ENCODE results near the gene NOX3. TPM values are rescaled to one million over a fixed set of nuclear protein-coding genes. Genes with fewer than 3 reads are reported as not detected.
A peak's percentile ranks its signal among the peaks of the same experiment; 100 is the strongest.

NOX3 gene
- total RNA-seq, 1 donor from 2014 or later, result not detected

GRCh38 chr6:155419161-155419560 is 36.5 kb downstream of the NOX3 start:
- Histone ChIP-seq H3K4me3 (no peak overlapping the region), H3K36me3 (no peaks in the 10 kb centered on the region), H3K27me3 (ENCODE audit: low read depth) (no peaks in the 10 kb centered on the region), H3K4me1 (peaks cover 18% of the 10 kb centered on the region), H3K27ac (no peak overlapping the region), H3K9me3 (no peaks in the 10 kb centered on the region)
- ATAC-seq (no peak), DNase-seq (no peak)
- intact Hi-C loops (cut with DNase I), result no loop called here
- TF ChIP-seq, protein P1, sequence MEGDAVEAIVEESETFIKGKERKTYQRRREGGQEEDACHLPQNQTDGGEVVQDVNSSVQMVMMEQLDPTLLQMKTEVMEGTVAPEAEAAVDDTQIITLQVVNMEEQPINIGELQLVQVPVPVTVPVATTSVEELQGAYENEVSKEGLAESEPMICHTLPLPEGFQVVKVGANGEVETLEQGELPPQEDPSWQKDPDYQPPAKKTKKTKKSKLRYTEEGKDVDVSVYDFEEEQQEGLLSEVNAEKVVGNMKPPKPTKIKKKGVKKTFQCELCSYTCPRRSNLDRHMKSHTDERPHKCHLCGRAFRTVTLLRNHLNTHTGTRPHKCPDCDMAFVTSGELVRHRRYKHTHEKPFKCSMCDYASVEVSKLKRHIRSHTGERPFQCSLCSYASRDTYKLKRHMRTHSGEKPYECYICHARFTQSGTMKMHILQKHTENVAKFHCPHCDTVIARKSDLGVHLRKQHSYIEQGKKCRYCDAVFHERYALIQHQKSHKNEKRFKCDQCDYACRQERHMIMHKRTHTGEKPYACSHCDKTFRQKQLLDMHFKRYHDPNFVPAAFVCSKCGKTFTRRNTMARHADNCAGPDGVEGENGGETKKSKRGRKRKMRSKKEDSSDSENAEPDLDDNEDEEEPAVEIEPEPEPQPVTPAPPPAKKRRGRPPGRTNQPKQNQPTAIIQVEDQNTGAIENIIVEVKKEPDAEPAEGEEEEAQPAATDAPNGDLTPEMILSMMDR (IDR thresholded peaks at IDR 0.05), result no peak

DNA sequence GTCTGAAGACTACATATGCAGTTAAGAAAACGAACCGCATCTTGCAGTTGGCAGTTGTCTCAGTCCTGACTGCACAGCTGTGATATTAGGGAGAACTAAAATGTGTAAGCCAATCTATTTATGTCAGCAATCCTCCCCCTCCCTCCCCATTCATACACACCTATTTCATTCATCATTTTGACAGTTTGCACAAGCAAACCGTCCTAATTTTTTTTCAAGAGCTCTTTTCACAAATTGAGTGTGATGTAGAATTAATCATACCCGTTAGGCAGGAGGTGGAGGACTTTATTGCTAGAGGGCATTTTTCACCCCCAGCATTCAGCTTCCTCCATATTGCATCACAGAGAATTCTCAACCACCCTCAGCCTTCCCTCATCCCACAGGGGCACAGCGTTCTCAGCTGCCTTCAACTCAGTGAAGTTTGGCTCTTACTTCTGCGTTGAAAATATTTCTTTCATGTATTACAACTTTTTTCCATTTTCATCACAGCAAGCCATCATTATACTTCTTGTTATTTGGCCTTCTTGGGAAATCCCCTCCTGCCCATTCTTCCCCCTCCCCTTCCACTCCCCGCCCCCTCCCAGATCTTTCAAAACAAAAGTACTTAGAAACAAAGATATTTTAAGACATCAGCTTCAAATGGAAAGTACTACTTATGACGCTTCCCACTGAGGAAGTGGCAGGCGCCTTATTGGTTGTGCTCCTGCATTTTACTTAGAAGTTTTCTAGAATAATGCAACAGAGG is 37.5 kb downstream of the NOX3 start:
- Histone ChIP-seq H3K4me3 (peak overlapping the region; percentile 27), H3K9me3 (no peaks in the 10 kb centered on the region), H3K4me1 (peaks cover 18% of the 10 kb centered on the region), H3K36me3 (no peaks in the 10 kb centered on the region), H3K27ac (peak overlapping the region; percentile 32), H3K27me3 (ENCODE audit: low read depth) (no peaks in the 10 kb centered on the region)
- intact Hi-C loops (cut with DNase I), result no loop called here
- ATAC-seq, result peak; percentile 66 to 79
- TF ChIP-seq, protein P1 (IDR thresholded peaks at IDR 0.05), result no peak
- DNase-seq, result no peak

- DNase-seq, result no peak
- H3K27me3 ChIP-seq (ENCODE audit: low read depth), result no peaks in the 10 kb centered on the region
- H3K27ac ChIP-seq, result peak overlapping the region; percentile 32
- H3K4me1 ChIP-seq, result peaks cover 18% of the 10 kb centered on the region
- TF ChIP-seq, protein P1 (IDR thresholded peaks at IDR 0.05), result no peak
- peak in 1 of 2 donors; percentile 23 for ATAC-seq
- no peaks in the 10 kb centered on the region for H3K9me3 ChIP-seq
- no peaks in the 10 kb centered on the region for H3K36me3 ChIP-seq
- no peak overlapping the region for H3K4me3 ChIP-seq
- intact Hi-C loops (cut with DNase I), result no loop called here
These were observed 38.2 kb downstream of the NOX3 start for GRCh38 chr6:155417454-155417853.

DNA sequence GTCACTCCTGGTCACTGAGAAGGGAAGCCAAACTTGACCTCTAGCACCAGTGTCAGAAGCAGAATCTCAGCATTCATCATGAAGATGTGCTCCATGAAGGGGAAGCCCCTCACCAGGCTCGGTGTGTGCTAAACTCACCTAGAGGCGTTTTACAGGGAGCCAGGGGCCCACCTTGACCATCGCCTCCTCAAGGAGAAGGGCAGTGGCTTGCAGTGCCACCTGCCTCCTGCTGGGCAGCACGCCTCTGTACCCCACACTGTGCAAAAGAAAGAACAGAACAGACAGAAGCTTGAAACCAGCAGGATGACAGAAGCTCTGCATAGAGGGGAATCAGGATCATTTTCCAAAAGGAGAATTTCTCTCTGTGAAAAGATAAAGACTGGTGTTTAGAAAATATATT is 39.7 kb downstream of the NOX3 start:
- DNase-seq (no peak), ATAC-seq (no peak)
- Histone ChIP-seq H3K36me3 (no peaks in the 10 kb centered on the region), H3K27ac (no peak overlapping the region), H3K4me3 (no peak overlapping the region), H3K4me1 (peaks cover 18% of the 10 kb centered on the region), H3K9me3 (no peaks in the 10 kb centered on the region), H3K27me3 (ENCODE audit: low read depth) (no peaks in the 10 kb centered on the region)
- intact Hi-C loops (cut with DNase I), result no loop called here
- TF ChIP-seq, protein P1 (IDR thresholded peaks at IDR 0.05), result no peak

GRCh38 chr6:155414049-155414448 is 41.6 kb downstream of the NOX3 start:
- ATAC-seq (no peak), DNase-seq (no peak)
- TF ChIP-seq, protein P1 (IDR thresholded peaks at IDR 0.05), result no peak
- no peaks in the 10 kb centered on the region for H3K9me3 ChIP-seq
- intact Hi-C loops (cut with DNase I), result no loop called here
- no peak overlapping the region for H3K4me3 ChIP-seq
- no peaks in the 10 kb centered on the region for H3K36me3 ChIP-seq
- peaks cover 18% of the 10 kb centered on the region for H3K4me1 ChIP-seq
- H3K27me3 ChIP-seq (ENCODE audit: low read depth), result no peaks in the 10 kb centered on the region
- H3K27ac ChIP-seq, result no peak overlapping the region

Data from lower lobe of right lung (tissue), 2 donors.